Measurements from ENCODE around the gene RNF157.
A peak's percentile ranks its signal among the peaks of the same experiment; 100 is the strongest.
"Not testable (repeated sequence)": the region's sequence is repeated elsewhere in the genome, so short reads cannot be mapped to it uniquely, and the experiment has no call there.

Gene RNF157

GRCh38 chr17:76263896-76264295, 23.6 kb upstream of the RNF157 start:
- H3K27ac ChIP-seq = peak overlapping the region; percentile 80
- TF ChIP-seq CTCF (conservative IDR thresholded peaks at IDR 0.05) (no peak), ZFX (IDR thresholded peaks at IDR 0.05) (no peak)

GRCh38 chr17:76262732-76263344, 22.5 kb upstream of the RNF157 start:
- TF ChIP-seq ZFX (IDR thresholded peaks at IDR 0.05) (no peak), CTCF (conservative IDR thresholded peaks at IDR 0.05) (no peak)
- H3K27ac ChIP-seq = peak overlapping the region; percentile 80

GRCh38 chr17:76261421-76262215, 21.3 kb upstream of the RNF157 start:
- no peak for TF ChIP-seq ZFX (IDR thresholded peaks at IDR 0.05)
- TF ChIP-seq CTCF (conservative IDR thresholded peaks at IDR 0.05) = no peak
- H3K27ac ChIP-seq = peak overlapping the region; percentile 80

- TF ChIP-seq ZFX (IDR thresholded peaks at IDR 0.05) (no peak), CTCF (conservative IDR thresholded peaks at IDR 0.05) (no peak)
- no peak overlapping the region for H3K27ac ChIP-seq
Observed at GRCh38 chr17:76260669-76261068, 20.4 kb upstream of the RNF157 start.

GRCh38 chr17:76260220-76260619, 19.9 kb upstream of the RNF157 start:
- H3K27ac ChIP-seq = no peak overlapping the region

GRCh38 chr17:76256430-76257050, 16.2 kb upstream of the RNF157 start:
- not testable (repeated sequence) for H3K27ac ChIP-seq

More at GRCh38 chr17:76260220-76260619, 19.9 kb upstream of the RNF157 start:
- TF ChIP-seq CTCF (conservative IDR thresholded peaks at IDR 0.05) = no peak
- no peak for TF ChIP-seq ZFX (IDR thresholded peaks at IDR 0.05)

- no peak overlapping the region for H3K27ac ChIP-seq
- TF ChIP-seq ZFX (IDR thresholded peaks at IDR 0.05) (no peak), CTCF (conservative IDR thresholded peaks at IDR 0.05) (no peak)
Observed at GRCh38 chr17:76255801-76256429, 15.6 kb upstream of the RNF157 start.
